IMR-90 (cell line): ENCODE results near the gene SLC25A41. TPM values are rescaled to one million over a fixed set of nuclear protein-coding genes. Genes with fewer than 3 reads are reported as not detected.

ENCODE experiments used
- ATAC-seq: fragments of 200-7000 bp; cut with Tn5 transposase; 2 replicates; pipeline ENCODE4 v1.9.1; 2020; ENCODE audit warnings: low read depth, mild to moderate bottlenecking, moderate library complexity
- BruUV-seq: library from RNA; stranded (reverse); fragments of 400-500 nt; replicated peaks from 2 replicates; lab custom pipeline; 2021; lab: Mats Ljungman, UMichigan
- CTCF ChIA-PET: fragments of 300-600 bp; formaldehyde crosslinking; extraction: SDS; loops from one replicate; lab custom pipeline; 2021; ENCODE audit warnings: antibody characterized with exemption; lab: Yijun Ruan, JAX
- POLR2A ChIA-PET: fragments of 300-600 bp; sonication (Branson Sonifier 250); formaldehyde crosslinking; loops from one replicate; lab custom pipeline; 2022; ENCODE audit warnings: antibody characterized with exemption; ENCODE audit not compliant: unreplicated experiment; lab: Charles Lee
- DNase-seq: peaks from one replicate; pipeline ENCODE4 v3.0.0; 2013
- H2AFZ ChIP-seq: replicated peaks from 2 replicates; pipeline ENCODE3; 2013; ENCODE audit warnings: low read length, mild to moderate bottlenecking; ENCODE audit not compliant: poor library complexity
- H2AK5ac ChIP-seq: 2 replicates; pipeline ENCODE4 v1.6.1; 2013; ENCODE audit warnings: low read depth, low read length, inconsistent platforms
- H2AK9ac ChIP-seq: replicated peaks from 2 replicates; pipeline ENCODE3; 2013; ENCODE audit warnings: mild to moderate bottlenecking, low read depth, low read length, moderate library complexity; ENCODE audit not compliant: poor library complexity
- H2BK120ac ChIP-seq: 2 replicates; pipeline ENCODE4 v1.6.1; 2013; ENCODE audit warnings: low read depth, low read length, inconsistent platforms
- H2BK15ac ChIP-seq: 3 replicates; pipeline ENCODE4 v1.6.1; 2013; ENCODE audit warnings: low read depth, low read length, inconsistent platforms
- H2BK20ac ChIP-seq: 2 replicates; pipeline ENCODE4 v1.6.1; 2013; ENCODE audit warnings: low read depth, mild to moderate bottlenecking, inconsistent platforms, low read length, moderate library complexity
- H2BK5ac ChIP-seq: 2 replicates; pipeline ENCODE4 v1.6.1; 2013; ENCODE audit warnings: mild to moderate bottlenecking, low read depth, low read length, inconsistent platforms; ENCODE audit not compliant: poor library complexity, severe bottlenecking
- H3K14ac ChIP-seq: replicated peaks from 2 replicates; pipeline ENCODE4 v1.6.1; 2013; ENCODE audit warnings: low read depth, low read length, inconsistent platforms
- H3K18ac ChIP-seq: 2 replicates; pipeline ENCODE4 v1.6.1; 2013; ENCODE audit warnings: low read depth, low read length, control low read depth
- H3K23ac ChIP-seq: 2 replicates; pipeline ENCODE4 v1.6.1; 2013; ENCODE audit warnings: low read depth, low read length, inconsistent platforms
- H3K27ac ChIP-seq: 2 replicates; pipeline ENCODE4 v1.5.1; 2013; ENCODE audit warnings: mild to moderate bottlenecking, control low read depth, low read length; ENCODE audit not compliant: insufficient read depth
- H3K27me3 ChIP-seq: 2 replicates; pipeline ENCODE4 v1.6.1; 2013; ENCODE audit warnings: low read length; ENCODE audit not compliant: control insufficient read depth, insufficient read depth
- H3K36me3 ChIP-seq: 2 replicates; pipeline ENCODE4 v1.6.1; 2013; ENCODE audit warnings: low read length, mixed read lengths; ENCODE audit not compliant: control insufficient read depth, insufficient read depth
- H3K4ac ChIP-seq: 2 replicates; pipeline ENCODE4 v1.6.1; 2013; ENCODE audit warnings: low read depth, low read length, inconsistent platforms
- H3K4me1 ChIP-seq: 2 replicates; pipeline ENCODE4 v1.6.1; 2013; ENCODE audit warnings: low read length, mixed read lengths; ENCODE audit not compliant: control insufficient read depth, insufficient read depth
- H3K4me2 ChIP-seq: 2 replicates; pipeline ENCODE4 v1.6.1; 2013; ENCODE audit warnings: low read depth, mild to moderate bottlenecking, control low read depth, low read length, moderate library complexity
- H3K4me3 ChIP-seq: 2 replicates; pipeline ENCODE4 v1.5.1; 2013; ENCODE audit warnings: low read depth, mild to moderate bottlenecking, control low read depth, low read length, moderate library complexity; ENCODE audit not compliant: insufficient read depth
- H3K56ac ChIP-seq: 2 replicates; pipeline ENCODE4 v1.6.1; 2013; ENCODE audit warnings: low read length, inconsistent platforms; ENCODE audit not compliant: insufficient read depth; ENCODE audit errors: extremely low read depth
- H3K79me1 ChIP-seq, 2 experiments: 2 replicates each; pipeline ENCODE4 v1.6.1; 2013; ENCODE audit warnings: low read length in 2 of 2, inconsistent platforms in 1 of 2, low read depth in 1 of 2
- H3K9ac ChIP-seq: 2 replicates; pipeline ENCODE4 v1.6.1; 2013; ENCODE audit warnings: low read depth, low read length, control low read depth
- H3K9me1 ChIP-seq: 2 replicates; pipeline ENCODE4 v1.6.1; 2013; ENCODE audit warnings: low read length, inconsistent platforms; ENCODE audit not compliant: insufficient read depth
- H3K9me3 ChIP-seq: 2 replicates; pipeline ENCODE4 v1.6.1; 2013; ENCODE audit warnings: low read length; ENCODE audit not compliant: control insufficient read depth, insufficient read depth
- H4K20me1 ChIP-seq: 2 replicates; pipeline ENCODE4 v1.6.1; 2013; ENCODE audit warnings: low read length, inconsistent platforms; ENCODE audit not compliant: insufficient read depth
- H4K5ac ChIP-seq: 2 replicates; pipeline ENCODE4 v1.6.1; 2013; ENCODE audit warnings: mild to moderate bottlenecking, low read depth, low read length, control low read depth
- H4K8ac ChIP-seq, 2 experiments: 2 replicates each; pipeline ENCODE4 v1.6.1; 2013; ENCODE audit warnings: low read depth in 2 of 2, low read length in 2 of 2, control low read depth in 1 of 2, inconsistent platforms in 1 of 2
- H4K91ac ChIP-seq: 2 replicates; pipeline ENCODE4 v1.6.1; 2013; ENCODE audit warnings: low read depth, low read length, inconsistent platforms; ENCODE audit not compliant: insufficient read depth
- CEBPB ChIP-seq: IDR thresholded peaks from 2 replicates; pipeline ENCODE4 v1.6.1; 2012; ENCODE audit warnings: low read depth, low read length, improper control_type of control experiment
- MAFK ChIP-seq: IDR thresholded peaks from 2 replicates; pipeline ENCODE4 v1.6.1; 2012; ENCODE audit warnings: low read depth, low read length, improper control_type of control experiment
- MAZ ChIP-seq: IDR thresholded peaks from 2 replicates; pipeline ENCODE4 v1.6.1; 2012; ENCODE audit warnings: low read depth, mild to moderate bottlenecking, low read length, improper control_type of control experiment, moderate library complexity, borderline replicate concordance
- RAD21 ChIP-seq: IDR thresholded peaks from 2 replicates; pipeline ENCODE4 v1.6.1; 2012; ENCODE audit warnings: low read length, improper control_type of control experiment
- RCOR1 ChIP-seq: IDR thresholded peaks from 2 replicates; pipeline ENCODE4 v1.6.1; 2012; ENCODE audit warnings: mild to moderate bottlenecking, low read length, improper control_type of control experiment; ENCODE audit not compliant: insufficient replicate concordance
- SMC3 ChIP-seq: fragments of 150-350 bp; IDR thresholded peaks from 2 replicates; pipeline ENCODE4 v1.6.1; 2016; ENCODE audit warnings: low read depth, mild to moderate bottlenecking, antibody characterized with exemption, low read length, moderate library complexity
- WGBS, 2 experiments: methylation state at CpG; one replicate each; pipeline versions ENCODE4 v1.1.5 to v1.1.7; 2013; ENCODE audit warnings: missing lambda C conversion rate in 2 of 2; ENCODE audit not compliant: insufficient read length in 1 of 2; ENCODE audit errors: extremely low coverage in 2 of 2; 5-methylcytosine and 5-hydroxymethylcytosine counted together
- dilution Hi-C: fragments of 300-500 bp; cut with HindIII; formaldehyde crosslinking; loops from one replicate; pipeline ENCODE4 v1.14.3; 2018; ENCODE audit warnings: low sequenced_read_pairs; ENCODE audit not compliant: unreplicated experiment
- in situ Hi-C: fragments of 300-500 bp; cut with MboI; formaldehyde crosslinking; loops from 3 replicates; pipeline ENCODE4 v1.14.3; 2019; ENCODE audit warnings: low sequenced_read_pairs, inconsistent platforms, mixed read lengths
- intact Hi-C: fragments of 100-400 bp; cut with micrococcal nuclease; formaldehyde crosslinking; loops from 2 replicates; pipeline ENCODE4 v1.10.0; 2022
- polyA plus RNA-seq, 3 experiments: library from polyadenylated mRNA; depleted of rRNA; stranded (reverse); fragments of >200 nt; gene quantifications; 2 replicates each; pipeline ENCODE4 v1.2.3, GENCODE V29; 2012; ENCODE audit warnings: low replicate concordance in 1 of 3
- total RNA-seq: library from RNA; depleted of rRNA; stranded (reverse); fragments of >200 nt; gene quantifications from 2 replicates; pipeline ENCODE4 v1.2.3, GENCODE V29; 2012

The SLC25A41 gene
- total and polyA plus RNA-seq, 2 of the 4 experiments (the other 2 are of a cell fraction), result not detected

GRCh38 chr19:6450166-6450565, 16.6 kb upstream of the SLC25A41 start:
- dilution Hi-C loops (no loop called here), in situ Hi-C loops (no loop called here)

More at GRCh38 chr19:6450166-6450565, 16.6 kb upstream of the SLC25A41 start:
- no peak overlapping the region for H3K56ac ChIP-seq
- intact Hi-C loops, result loop anchor here (10.0 kb wide), 1 partner anchor 655 kb away; the partner anchor contains the start of gene DUS3L
- no peak for DNase-seq
- H3K4me1 ChIP-seq, result no peaks in the 10 kb centered on the region
- H3K18ac ChIP-seq, result no peak overlapping the region
- H4K20me1 ChIP-seq, result no peaks in the 10 kb centered on the region
- H3K36me3 ChIP-seq, result peaks cover 16% of the 10 kb centered on the region
- H3K79me1 ChIP-seq, result no peaks in the 10 kb centered on the region
- H3K27me3 ChIP-seq, result no peaks in the 10 kb centered on the region
- H2BK5ac ChIP-seq, result no peak overlapping the region
- no peak for TF ChIP-seq CEBPB
- no peak for TF ChIP-seq RCOR1
- no peak for TF ChIP-seq RAD21
- no peak for TF ChIP-seq MAFK
- no peak for TF ChIP-seq MAZ
- no peak for TF ChIP-seq SMC3
- ChIA-PET CTCF (no interaction called here), POLR2A (no interaction called here)
- no peak overlapping the region for H2BK15ac ChIP-seq
- H3K4me2 ChIP-seq, result no peak overlapping the region
- no peaks in the 10 kb centered on the region for H3K9me1 ChIP-seq
- no peak overlapping the region for H3K4ac ChIP-seq
- no peak overlapping the region for H3K9ac ChIP-seq
- H2BK20ac ChIP-seq, result no peak overlapping the region
- H3K23ac ChIP-seq, result no peak overlapping the region
- peaks cover 10% of the 10 kb centered on the region; the same call in 1 of the 2 replicates for H3K9me3 ChIP-seq
- WGBS, 2 experiments, result 83% methylated on average over 1 of the region's 5 CpGs; no CpG with 5 or more reads in 1 of the 2 experiments
- H2BK120ac ChIP-seq, result no peak overlapping the region
- H3K4me3 ChIP-seq, result no peak overlapping the region
- no peak overlapping the region for H3K14ac ChIP-seq
- no peak overlapping the region for H2AK5ac ChIP-seq
- no peak overlapping the region for H2AFZ ChIP-seq
- no peak overlapping the region for H4K91ac ChIP-seq
- no peak overlapping the region for H2AK9ac ChIP-seq
- no peak overlapping the region for H4K5ac ChIP-seq
- H4K8ac ChIP-seq, result no peak overlapping the region
- BruUV-seq, result no TSS peak
- H3K27ac ChIP-seq, result no peak overlapping the region
- ATAC-seq, result no peak
